Ishikawa (cell line): Measurements from ENCODE around the gene IGDCC3.

Experiments
- CEBPB ChIP-seq: IDR thresholded peaks from 2 replicates; pipeline ENCODE4 v1.6.1; 2012
- CREB1 ChIP-seq: IDR thresholded peaks from 2 replicates; pipeline ENCODE4 v1.6.1; 2012; ENCODE audit warnings: low read depth
- EGR1 ChIP-seq: IDR thresholded peaks from 2 replicates; pipeline ENCODE4 v1.6.1; 2012
- EP300 ChIP-seq: IDR thresholded peaks from 2 replicates; pipeline ENCODE4 v1.6.1; 2012; ENCODE audit warnings: borderline replicate concordance
- FOXM1 ChIP-seq: IDR thresholded peaks from 2 replicates; pipeline ENCODE4 v1.6.1; 2012; ENCODE audit warnings: low read depth, borderline replicate concordance
- MAX ChIP-seq: IDR thresholded peaks from 2 replicates; pipeline ENCODE4 v1.6.1; 2012
- RAD21 ChIP-seq: IDR thresholded peaks from 2 replicates; pipeline ENCODE4 v1.6.1; 2012; ENCODE audit warnings: low read depth
- REST ChIP-seq: IDR thresholded peaks from 2 replicates; pipeline ENCODE4 v1.6.1; 2012; ENCODE audit warnings: low read depth, mild to moderate bottlenecking
- ZBTB7A ChIP-seq: IDR thresholded peaks from 2 replicates; pipeline ENCODE4 v1.6.1; 2012; ENCODE audit warnings: low read depth

- TF ChIP-seq EP300 (no peak), MAX (no peak), EGR1 (no peak), CEBPB (no peak), REST (no peak), ZBTB7A (no peak), CREB1 (no peak), RAD21 (no peak), FOXM1 (no peak)
These were observed 43.1 kb downstream of the IGDCC3 start for GRCh38 chr15:65334586-65335231.
